Activated naive CD8-positive, alpha-beta T cell treated with anti-CD3 and anti-CD28 coated beads, Interleukin-2, amount 50 U/mL, for 16 hours (primary cell): Measurements from ENCODE around the gene LYRM1.
"Not testable (repeated sequence)": the region's sequence is repeated elsewhere in the genome, so short reads cannot be mapped to it uniquely, and the experiment has no call there.

Source experiments
- DNase-seq: peaks from one replicate; pipeline ENCODE4 v3.0.0-alpha.2; 2020; ENCODE audit warnings: low read depth, low spot score

The LYRM1 gene

DNA sequence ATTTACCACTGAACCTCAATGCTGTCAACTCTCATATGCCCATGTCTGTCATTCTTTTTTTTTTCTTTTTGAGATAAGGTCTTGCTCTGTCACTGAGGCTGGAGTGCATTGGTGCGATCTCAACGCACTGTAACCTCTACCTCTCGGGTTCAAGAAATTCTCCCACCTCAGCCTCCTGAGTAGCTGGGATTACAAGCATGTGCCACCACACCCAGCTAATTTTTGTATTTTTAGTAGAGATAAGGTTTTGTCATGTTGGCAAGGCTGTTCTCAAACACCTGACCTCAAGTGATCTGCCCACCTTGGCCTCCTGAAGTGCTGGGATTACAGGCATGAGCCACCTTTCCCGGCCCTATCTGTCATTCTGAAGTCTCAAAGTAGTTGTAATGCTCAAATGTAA is 72.6 kb downstream of the LYRM1 start:
- not testable (repeated sequence) for DNase-seq
